ENCODE results near the gene DHRS12. TPM values are rescaled to one million over a fixed set of nuclear protein-coding genes. Genes with fewer than 3 reads are reported as not detected.
A peak's percentile ranks its signal among the peaks of the same experiment; 100 is the strongest.

The DHRS12 gene
- total RNA-seq, 1 experiment from 2014 or later, result 10.2 TPM

DNA sequence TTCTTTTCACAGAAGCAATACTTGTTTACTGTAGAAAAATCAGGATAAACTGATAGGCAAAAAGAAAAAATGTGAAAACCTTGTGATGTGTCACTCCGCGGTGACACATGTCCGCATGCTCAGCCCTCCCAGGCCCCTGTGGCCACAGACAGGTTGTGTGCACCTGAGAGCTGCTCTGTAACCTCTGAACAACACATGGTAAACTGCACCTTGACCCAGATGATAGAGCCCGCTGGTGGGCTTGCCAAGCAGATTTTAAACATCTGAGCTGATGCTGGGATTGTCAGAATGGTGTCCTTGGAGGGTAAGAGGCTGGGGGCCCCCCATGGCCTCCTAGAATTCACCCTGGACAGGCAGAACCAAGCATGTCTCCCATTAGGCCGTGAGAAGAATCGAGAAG lies 33.8 kb downstream of the DHRS12 start (continued):
- TF ChIP-seq, protein P1, sequence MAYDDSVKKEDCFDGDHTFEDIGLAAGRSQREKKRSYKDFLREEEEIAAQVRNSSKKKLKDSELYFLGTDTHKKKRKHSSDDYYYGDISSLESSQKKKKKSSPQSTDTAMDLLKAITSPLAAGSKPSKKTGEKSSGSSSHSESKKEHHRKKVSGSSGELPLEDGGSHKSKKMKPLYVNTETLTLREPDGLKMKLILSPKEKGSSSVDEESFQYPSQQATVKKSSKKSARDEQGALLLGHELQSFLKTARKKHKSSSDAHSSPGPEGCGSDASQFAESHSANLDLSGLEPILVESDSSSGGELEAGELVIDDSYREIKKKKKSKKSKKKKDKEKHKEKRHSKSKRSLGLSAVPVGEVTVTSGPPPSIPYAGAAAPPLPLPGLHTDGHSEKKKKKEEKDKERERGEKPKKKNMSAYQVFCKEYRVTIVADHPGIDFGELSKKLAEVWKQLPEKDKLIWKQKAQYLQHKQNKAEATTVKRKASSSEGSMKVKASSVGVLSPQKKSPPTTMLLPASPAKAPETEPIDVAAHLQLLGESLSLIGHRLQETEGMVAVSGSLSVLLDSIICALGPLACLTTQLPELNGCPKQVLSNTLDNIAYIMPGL (CRISPR knock-in tag; IDR thresholded peaks at IDR 0.05), result no peak
- TF ChIP-seq NFATC4 (CRISPR knock-in tag; IDR thresholded peaks at IDR 0.05) (no peak), ATF2 (CRISPR knock-in tag; IDR thresholded peaks at IDR 0.05; ENCODE audit: borderline replicate concordance, low read depth) (no peak), E2F4 (CRISPR knock-in tag; IDR thresholded peaks at IDR 0.05; ENCODE audit: borderline replicate concordance, low read depth) (no peak), ZNF138 (CRISPR knock-in tag; conservative IDR thresholded peaks at IDR 0.05) (no peak)
- TF ChIP-seq, protein P2, sequence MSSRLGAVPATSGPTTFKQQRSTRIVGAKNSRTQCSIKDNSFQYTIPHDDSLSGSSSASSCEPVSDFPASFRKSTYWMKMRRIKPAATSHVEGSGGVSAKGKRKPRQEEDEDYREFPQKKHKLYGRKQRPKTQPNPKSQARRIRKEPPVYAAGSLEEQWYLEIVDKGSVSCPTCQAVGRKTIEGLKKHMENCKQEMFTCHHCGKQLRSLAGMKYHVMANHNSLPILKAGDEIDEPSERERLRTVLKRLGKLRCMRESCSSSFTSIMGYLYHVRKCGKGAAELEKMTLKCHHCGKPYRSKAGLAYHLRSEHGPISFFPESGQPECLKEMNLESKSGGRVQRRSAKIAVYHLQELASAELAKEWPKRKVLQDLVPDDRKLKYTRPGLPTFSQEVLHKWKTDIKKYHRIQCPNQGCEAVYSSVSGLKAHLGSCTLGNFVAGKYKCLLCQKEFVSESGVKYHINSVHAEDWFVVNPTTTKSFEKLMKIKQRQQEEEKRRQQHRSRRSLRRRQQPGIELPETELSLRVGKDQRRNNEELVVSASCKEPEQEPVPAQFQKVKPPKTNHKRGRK (CRISPR knock-in tag; IDR thresholded peaks at IDR 0.05; ENCODE audit: borderline replicate concordance), result no peak

DNA sequence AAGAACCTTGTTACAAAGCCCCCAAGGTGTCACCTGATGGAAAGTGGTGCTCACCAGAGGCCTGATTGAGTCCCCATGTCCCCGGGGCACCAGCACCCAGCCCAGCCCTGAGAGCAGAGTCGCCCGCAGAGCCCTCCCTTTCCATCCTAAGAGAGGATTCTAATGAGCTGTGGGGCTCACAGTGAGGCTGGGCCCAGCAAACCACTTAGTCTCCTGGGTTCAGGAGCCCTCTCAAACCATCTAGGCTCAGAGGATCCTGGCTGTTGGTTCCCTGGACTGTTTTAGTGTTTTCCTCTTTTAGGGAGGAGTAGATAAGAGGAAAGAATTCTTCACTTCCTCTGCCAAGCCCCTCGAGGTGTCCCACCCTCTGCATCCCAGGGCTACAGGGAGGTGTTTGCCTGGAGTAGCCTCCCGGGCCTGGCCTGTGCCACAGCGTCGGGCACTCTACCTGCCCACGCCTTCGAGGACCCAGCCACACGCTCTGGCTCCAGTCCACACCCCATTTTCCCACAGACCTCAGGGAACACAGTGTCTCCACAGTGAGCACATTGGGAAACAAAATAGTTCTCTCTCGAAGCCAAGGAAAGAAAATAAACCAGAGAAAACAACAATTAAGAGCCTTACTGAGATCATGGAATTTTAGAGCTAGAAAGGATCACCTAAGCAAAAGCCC lies 34.4 kb downstream of the DHRS12 start:
- ATAC-seq (no peak), DNase-seq (ENCODE audit: low spot score) (no peak)
- ChIA-PET POLR2A (interaction anchor here (2.3 kb wide), 1 partner anchor 316 kb away, joined by 7 read pairs; the partner anchor contains the start of gene INTS6), CTCF (interaction anchor here (0.5 to 7.3 kb wide), 13 partner anchors 19 to 426 kb away, joined by 3 to 65 read pairs (median 4); partner anchors contain the start of gene INTS6)
- no peak overlapping the region for H3K4me3 Mint-ChIP-seq
- no peak for TF ChIP-seq ATF2 (CRISPR knock-in tag; IDR thresholded peaks at IDR 0.05; ENCODE audit: borderline replicate concordance, low read depth)
- no peaks in the 10 kb centered on the region for H3K9me3 Mint-ChIP-seq
- peak overlapping the region; percentile 90; the same call in 1 of the 2 replicates for H3K27ac Mint-ChIP-seq
- H3K4me1 Mint-ChIP-seq, result peaks cover 23% of the 10 kb centered on the region
- H3K36me3 Mint-ChIP-seq, result no peaks in the 10 kb centered on the region
- H3K27me3 Mint-ChIP-seq (ENCODE audit: low read depth), result no peaks in the 10 kb centered on the region

DNA sequence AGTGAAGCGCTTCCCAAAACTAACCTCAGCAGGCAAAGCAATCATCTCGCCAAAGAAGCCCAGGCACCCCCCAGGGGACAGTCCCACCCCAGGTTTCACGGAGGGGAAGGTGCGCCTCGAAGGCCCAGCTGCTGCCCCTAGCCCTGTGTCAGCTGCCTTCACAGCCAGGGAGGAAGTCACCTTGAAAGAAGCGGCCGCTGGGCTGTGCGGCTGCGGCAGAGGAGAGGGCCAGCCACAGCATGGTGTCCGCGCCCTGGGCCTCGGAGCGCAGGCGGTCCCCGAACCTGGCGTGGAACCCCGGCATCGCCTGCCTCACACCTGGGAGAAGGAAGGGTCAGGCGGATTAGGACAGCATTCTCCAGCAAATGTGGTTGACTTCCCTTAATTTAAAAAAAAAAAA lies 35.0 kb downstream of the DHRS12 start:
- H3K4me1 Mint-ChIP-seq, result peaks cover 23% of the 10 kb centered on the region
- no peak overlapping the region for H3K4me3 Mint-ChIP-seq
- no peaks in the 10 kb centered on the region for H3K36me3 Mint-ChIP-seq
- no peaks in the 10 kb centered on the region for H3K27me3 Mint-ChIP-seq (ENCODE audit: low read depth)
- no peaks in the 10 kb centered on the region for H3K9me3 Mint-ChIP-seq
- 0 out of 2 replicates have a peak overlapping the region, but pooled peaks have one; percentile 15 for H3K27ac Mint-ChIP-seq
- ATAC-seq (peak; percentile 6; the same call in 1 of the 2 replicates), DNase-seq (ENCODE audit: low spot score) (no peak)
- CTCF ChIA-PET, result interaction anchor here (0.5 to 7.3 kb wide), 18 partner anchors 10 to 466 kb away, joined by 3 to 65 read pairs (median 4); partner anchors contain the start of gene INTS6
- POLR2A ChIA-PET, result interaction anchor here (0.8 to 2.3 kb wide), 2 partner anchors 186 to 316 kb away, joined by 3 to 7 read pairs; partner anchors contain the start of gene INTS6
- TF ChIP-seq, protein P3, sequence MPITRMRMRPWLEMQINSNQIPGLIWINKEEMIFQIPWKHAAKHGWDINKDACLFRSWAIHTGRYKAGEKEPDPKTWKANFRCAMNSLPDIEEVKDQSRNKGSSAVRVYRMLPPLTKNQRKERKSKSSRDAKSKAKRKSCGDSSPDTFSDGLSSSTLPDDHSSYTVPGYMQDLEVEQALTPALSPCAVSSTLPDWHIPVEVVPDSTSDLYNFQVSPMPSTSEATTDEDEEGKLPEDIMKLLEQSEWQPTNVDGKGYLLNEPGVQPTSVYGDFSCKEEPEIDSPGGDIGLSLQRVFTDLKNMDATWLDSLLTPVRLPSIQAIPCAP (CRISPR knock-in tag; IDR thresholded peaks at IDR 0.05), result no peak
- TF ChIP-seq IRF2 (CRISPR knock-in tag; IDR thresholded peaks at IDR 0.05; ENCODE audit: borderline replicate concordance, low read depth), result no peak
- no peak for TF ChIP-seq ZNF138 (CRISPR knock-in tag; conservative IDR thresholded peaks at IDR 0.05)
- TF ChIP-seq, protein P4, sequence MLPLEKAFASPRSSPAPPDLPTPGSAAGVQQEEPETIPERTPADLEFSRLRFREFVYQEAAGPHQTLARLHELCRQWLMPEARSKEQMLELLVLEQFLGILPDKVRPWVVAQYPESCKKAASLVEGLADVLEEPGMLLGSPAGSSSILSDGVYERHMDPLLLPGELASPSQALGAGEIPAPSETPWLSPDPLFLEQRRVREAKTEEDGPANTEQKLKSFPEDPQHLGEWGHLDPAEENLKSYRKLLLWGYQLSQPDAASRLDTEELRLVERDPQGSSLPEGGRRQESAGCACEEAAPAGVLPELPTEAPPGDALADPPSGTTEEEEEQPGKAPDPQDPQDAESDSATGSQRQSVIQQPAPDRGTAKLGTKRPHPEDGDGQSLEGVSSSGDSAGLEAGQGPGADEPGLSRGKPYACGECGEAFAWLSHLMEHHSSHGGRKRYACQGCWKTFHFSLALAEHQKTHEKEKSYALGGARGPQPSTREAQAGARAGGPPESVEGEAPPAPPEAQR (CRISPR knock-in tag; IDR thresholded peaks at IDR 0.05), result no peak
- TF ChIP-seq TCF7 (CRISPR knock-in tag; IDR thresholded peaks at IDR 0.05; ENCODE audit: low read depth), result no peak
- TF ChIP-seq CBFB (CRISPR knock-in tag; IDR thresholded peaks at IDR 0.05; ENCODE audit: low read depth), result no peak
- no peak for TF ChIP-seq GRHL2 (CRISPR knock-in tag; IDR thresholded peaks at IDR 0.05; ENCODE audit: insufficient replicate concordance, severe bottlenecking)
- TF ChIP-seq ZMAT4 (CRISPR knock-in tag; IDR thresholded peaks at IDR 0.05), result no peak
- TF ChIP-seq, protein P5, sequence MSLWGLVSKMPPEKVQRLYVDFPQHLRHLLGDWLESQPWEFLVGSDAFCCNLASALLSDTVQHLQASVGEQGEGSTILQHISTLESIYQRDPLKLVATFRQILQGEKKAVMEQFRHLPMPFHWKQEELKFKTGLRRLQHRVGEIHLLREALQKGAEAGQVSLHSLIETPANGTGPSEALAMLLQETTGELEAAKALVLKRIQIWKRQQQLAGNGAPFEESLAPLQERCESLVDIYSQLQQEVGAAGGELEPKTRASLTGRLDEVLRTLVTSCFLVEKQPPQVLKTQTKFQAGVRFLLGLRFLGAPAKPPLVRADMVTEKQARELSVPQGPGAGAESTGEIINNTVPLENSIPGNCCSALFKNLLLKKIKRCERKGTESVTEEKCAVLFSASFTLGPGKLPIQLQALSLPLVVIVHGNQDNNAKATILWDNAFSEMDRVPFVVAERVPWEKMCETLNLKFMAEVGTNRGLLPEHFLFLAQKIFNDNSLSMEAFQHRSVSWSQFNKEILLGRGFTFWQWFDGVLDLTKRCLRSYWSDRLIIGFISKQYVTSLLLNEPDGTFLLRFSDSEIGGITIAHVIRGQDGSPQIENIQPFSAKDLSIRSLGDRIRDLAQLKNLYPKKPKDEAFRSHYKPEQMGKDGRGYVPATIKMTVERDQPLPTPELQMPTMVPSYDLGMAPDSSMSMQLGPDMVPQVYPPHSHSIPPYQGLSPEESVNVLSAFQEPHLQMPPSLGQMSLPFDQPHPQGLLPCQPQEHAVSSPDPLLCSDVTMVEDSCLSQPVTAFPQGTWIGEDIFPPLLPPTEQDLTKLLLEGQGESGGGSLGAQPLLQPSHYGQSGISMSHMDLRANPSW (CRISPR knock-in tag; conservative IDR thresholded peaks at IDR 0.05; ENCODE audit: low read depth), result no peak
- TF ChIP-seq E2F4 (CRISPR knock-in tag; IDR thresholded peaks at IDR 0.05; ENCODE audit: borderline replicate concordance, low read depth), result no peak

Measured in WTC11 (cell line).